Adrenal gland (tissue), 12 donors: ENCODE results near the gene SYNDIG1. TPM values are rescaled to one million over a fixed set of nuclear protein-coding genes. Genes with fewer than 3 reads are reported as not detected.

Source experiments
- DNase-seq, 7 donors: peaks; one replicate each; pipeline ENCODE4 v3.0.0-alpha.2; 2019 to 2020
- H3K27ac ChIP-seq, 5 donors: fragments of 200-600 bp; sonication (generic) in 4 of 5; 1 replicate in 3 of 5; 2 replicates in 2 of 5; pipeline versions ENCODE4 v1.5.1 to v1.8.0; 2016 to 2020; ENCODE audit warnings: mild to moderate bottlenecking in 1 of 5
- H3K27me3 ChIP-seq: fragments of 200-600 bp; 2 replicates; pipeline ENCODE4 v1.8.0; 2021
- H3K36me3 ChIP-seq, 2 donors: fragments of 200-600 bp; replicated peaks in 1 of 2; 1 replicate in 1 of 2; 2 replicates in 1 of 2; pipeline versions ENCODE4 v1.5.1 to v1.8.0; 2018 to 2022
- H3K4me1 ChIP-seq, 2 donors: fragments of 200-600 bp; replicated peaks in 1 of 2; 1 replicate in 1 of 2; 2 replicates in 1 of 2; pipeline versions ENCODE4 v1.5.1 to v1.8.0; 2018 to 2021
- H3K4me3 ChIP-seq, 4 donors: fragments of 200-600 bp; sonication (generic) in 3 of 4; one replicate each; pipeline ENCODE4 v1.5.1; 2016 to 2018
- H3K9me3 ChIP-seq, 3 donors: fragments of 200-600 bp; sonication (generic) in 1 of 3; replicated peaks in 1 of 3; 1 replicate in 2 of 3; 2 replicates in 1 of 3; pipeline versions ENCODE4 v1.5.1 to v1.8.0; 2016 to 2021
- POLR2A ChIP-seq, 2 donors: fragments of 450-650 bp; IDR thresholded peaks; one replicate each; pipeline ENCODE4 v1.6.1; 2017; ENCODE audit warnings: antibody characterized with exemption in 2 of 2, mild to moderate bottlenecking in 2 of 2, moderate library complexity in 1 of 2
- WGBS, 4 donors: extraction: QIAGEN DNeasy Blood & Tissue Kit in 2 of 4; methylation state at CpG; one replicate each; pipeline versions ENCODE4 v1.1.5 to v1.1.7; 2013 to 2017; 5-methylcytosine and 5-hydroxymethylcytosine counted together
- intact Hi-C, 2 donors: fragments of 100-400 bp; cut with DNase I; formaldehyde crosslinking; loops; one replicate each; pipeline versions ENCODE4 v1.14.1 to v1.15.0; 2022 to 2023
- polyA plus RNA-seq, 3 donors: library from polyadenylated mRNA; stranded (reverse); fragments of 200-250 nt in 2 of 3; fragments of 350-450 nt in 1 of 3; fragmentation: Illumina TruSeq in 1 of 3; extraction: RNeasy Lipid Tissue Mini Kit (QIAGEN cat#74804) in 1 of 3; gene quantifications; one replicate each; pipeline ENCODE4 v1.2.3, GENCODE V29; 2013 to 2014
- total RNA-seq, 9 donors: library from RNA; depleted of rRNA in 4 of 9; stranded (reverse); fragments of >200 nt in 4 of 9; fragments of 120-200 nt in 1 of 9; fragmentation: NEBNext Ultra II Directional in 1 of 9; extraction: Animal tissue kit (Norgen Biotek cat#: 25700) in 1 of 9; gene quantifications; one replicate each; pipeline versions ENCODE4 v1.1.0 to v1.2.4, GENCODE V29; 2013 to 2023
- TF ChIP-seq, protein P1 (sequence below), 6 experiments: fragments of 450-650 bp in 4 of 6; fragments of 200-600 bp in 2 of 6; sonication (generic) in 1 of 6; IDR thresholded peaks; 1 replicate in 5 of 6; 2 replicates in 1 of 6; pipeline versions ENCODE4 v1.5.1 to v1.8.0; 2016 to 2021; ENCODE audit warnings: antibody characterized with exemption in 6 of 6, mild to moderate bottlenecking in 2 of 6, moderate library complexity in 1 of 6
- donor health status: healthy with polysubstance abuse.
- donor health status: Bipolar disorder and iron deficiency.
- donor health status: DM: yes; HTN: yes; CAD: no.
- donor health status: DM: no; HTN: no; CAD: no.
- donor health status: DM: no; HTN: no; CAD: no.
- donor health status: DM: yes; HTN: yes; CAD: no.

Gene SYNDIG1
- total and polyA plus RNA-seq, 12 donors = 0.26 to 3.6 (median 0.76) TPM

- intact Hi-C loops = no loop called here
- no peaks in the 10 kb centered on the region for H3K36me3 ChIP-seq
- no peaks in the 10 kb centered on the region for H3K27me3 ChIP-seq
- no peaks in the 10 kb centered on the region for H3K4me1 ChIP-seq
- no peak for TF ChIP-seq POLR2A (IDR thresholded peaks at IDR 0.05)
- TF ChIP-seq, protein P1, sequence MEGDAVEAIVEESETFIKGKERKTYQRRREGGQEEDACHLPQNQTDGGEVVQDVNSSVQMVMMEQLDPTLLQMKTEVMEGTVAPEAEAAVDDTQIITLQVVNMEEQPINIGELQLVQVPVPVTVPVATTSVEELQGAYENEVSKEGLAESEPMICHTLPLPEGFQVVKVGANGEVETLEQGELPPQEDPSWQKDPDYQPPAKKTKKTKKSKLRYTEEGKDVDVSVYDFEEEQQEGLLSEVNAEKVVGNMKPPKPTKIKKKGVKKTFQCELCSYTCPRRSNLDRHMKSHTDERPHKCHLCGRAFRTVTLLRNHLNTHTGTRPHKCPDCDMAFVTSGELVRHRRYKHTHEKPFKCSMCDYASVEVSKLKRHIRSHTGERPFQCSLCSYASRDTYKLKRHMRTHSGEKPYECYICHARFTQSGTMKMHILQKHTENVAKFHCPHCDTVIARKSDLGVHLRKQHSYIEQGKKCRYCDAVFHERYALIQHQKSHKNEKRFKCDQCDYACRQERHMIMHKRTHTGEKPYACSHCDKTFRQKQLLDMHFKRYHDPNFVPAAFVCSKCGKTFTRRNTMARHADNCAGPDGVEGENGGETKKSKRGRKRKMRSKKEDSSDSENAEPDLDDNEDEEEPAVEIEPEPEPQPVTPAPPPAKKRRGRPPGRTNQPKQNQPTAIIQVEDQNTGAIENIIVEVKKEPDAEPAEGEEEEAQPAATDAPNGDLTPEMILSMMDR (IDR thresholded peaks at IDR 0.05) = peak in 1 of 6 experiments; percentile 15
- WGBS, 4 donors = 39 to 61% (median 46%) methylated on average over 8 of the region's 8 CpGs
- no peak overlapping the region for H3K27ac ChIP-seq
- DNase-seq = peak in 2 of 7 donors; percentile 23 to 38
- H3K4me3 ChIP-seq = no peak overlapping the region
- no peaks in the 10 kb centered on the region for H3K9me3 ChIP-seq
These were observed 187.8 kb downstream of the SYNDIG1 start for GRCh38 chr20:24657196-24657595.

DNA sequence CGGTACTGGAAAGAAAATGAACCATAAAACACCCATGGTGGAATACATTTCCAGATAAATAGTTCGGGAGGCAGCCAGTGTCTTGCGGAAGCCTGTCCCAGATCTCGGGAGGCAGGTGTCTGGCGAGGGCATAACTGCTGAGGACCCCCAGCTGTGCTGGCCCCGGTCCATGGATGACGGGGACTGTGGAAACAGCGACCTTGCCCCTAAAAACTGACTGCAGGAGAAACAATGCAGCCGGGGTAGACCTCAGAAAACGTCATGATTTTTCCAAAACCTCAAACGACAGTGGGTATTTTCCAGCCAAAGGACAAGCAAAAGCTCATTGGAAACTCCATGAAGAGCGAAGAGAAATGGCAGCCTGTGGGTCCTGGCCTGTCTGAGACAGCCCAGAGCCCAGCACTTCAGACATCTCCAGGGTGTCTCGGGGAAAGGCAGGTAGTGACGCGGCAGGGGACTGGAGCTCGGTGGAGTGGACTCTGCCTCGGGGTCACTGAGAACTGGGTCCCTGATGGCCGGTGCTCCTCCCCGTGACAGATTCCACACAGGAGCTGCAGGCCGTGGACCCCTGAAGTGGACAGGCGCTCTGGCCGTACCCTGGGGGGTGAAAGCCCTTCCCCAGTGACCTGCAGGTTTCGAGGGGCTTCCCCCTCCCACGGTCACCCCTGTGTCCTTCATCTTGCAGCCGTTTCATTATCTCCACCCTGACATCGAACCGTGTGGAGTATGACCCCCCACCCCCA, 188.6 kb downstream of the SYNDIG1 start:
- 74 to 83% (median 80%) methylated on average over 19 to 27 of the region's 27 CpGs for WGBS, 4 donors
- H3K36me3 ChIP-seq = no peaks in the 10 kb centered on the region
- no peak overlapping the region for H3K4me3 ChIP-seq

DNA sequence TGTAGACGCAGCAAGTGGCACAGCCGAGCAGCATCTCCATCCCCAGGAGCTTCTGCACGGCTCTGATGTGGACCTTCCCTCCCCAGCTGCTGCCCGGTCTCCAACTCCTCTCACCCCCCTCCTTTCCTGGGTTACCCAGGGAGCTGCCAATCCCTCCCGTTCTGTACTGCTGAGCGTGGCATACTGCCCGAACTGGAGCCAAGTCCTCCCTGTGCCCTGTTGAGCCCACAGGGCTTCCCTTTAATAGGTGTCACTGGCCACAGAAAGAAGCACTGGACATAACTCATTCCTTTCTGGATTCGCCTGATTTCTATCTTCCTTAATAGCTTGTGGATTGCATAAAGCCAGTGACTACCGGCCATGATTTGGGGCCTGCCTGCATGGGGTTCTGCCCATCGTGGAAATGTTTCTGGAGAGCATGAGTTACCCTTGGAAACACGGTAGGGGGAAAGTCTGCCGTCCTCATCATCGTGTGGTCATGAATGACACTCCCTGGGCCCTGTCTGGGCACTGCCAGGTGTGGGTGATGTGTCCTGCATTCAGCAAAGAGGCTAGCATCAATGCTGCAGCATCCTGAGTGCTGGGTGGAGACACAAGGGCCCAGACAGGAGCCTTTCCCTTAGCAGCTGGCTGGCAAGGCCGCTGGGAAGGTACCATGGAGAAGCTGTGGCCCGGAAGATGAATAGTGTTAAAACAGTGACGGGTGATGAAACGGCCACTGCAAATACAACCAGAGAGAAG, 189.7 kb downstream of the SYNDIG1 start:
- 80 to 84% (median 82%) methylated on average over 15 to 17 of the region's 17 CpGs for WGBS, 4 donors
- no peak for DNase-seq
- H3K27me3 ChIP-seq = no peaks in the 10 kb centered on the region
- H3K4me3 ChIP-seq = no peak overlapping the region
- no peak for TF ChIP-seq POLR2A (IDR thresholded peaks at IDR 0.05)
- TF ChIP-seq, protein P1 (IDR thresholded peaks at IDR 0.05) = no peak
- H3K36me3 ChIP-seq = no peaks in the 10 kb centered on the region
- intact Hi-C loops = no loop called here
- H3K4me1 ChIP-seq = no peaks in the 10 kb centered on the region
- H3K27ac ChIP-seq = no peak overlapping the region
- H3K9me3 ChIP-seq = no peaks in the 10 kb centered on the region

More for the DNA sequence above, 188.6 kb downstream of the SYNDIG1 start:
- no peak for DNase-seq
- TF ChIP-seq, protein P1 (IDR thresholded peaks at IDR 0.05) = no peak
- TF ChIP-seq POLR2A (IDR thresholded peaks at IDR 0.05) = no peak
- Histone ChIP-seq H3K27ac (no peak overlapping the region), H3K4me1 (no peaks in the 10 kb centered on the region), H3K9me3 (no peaks in the 10 kb centered on the region), H3K27me3 (no peaks in the 10 kb centered on the region)
- intact Hi-C loops = no loop called here

GRCh38 chr20:24659835-24660234, 190.4 kb downstream of the SYNDIG1 start:
- intact Hi-C loops = loop anchor here in 1 of 2 donors (10.0 kb wide), 1 partner anchor 45 kb away; no protein-coding TSS in a partner anchor
- H3K9me3 ChIP-seq = no peaks in the 10 kb centered on the region
- H3K4me1 ChIP-seq = no peaks in the 10 kb centered on the region
- H3K36me3 ChIP-seq = no peaks in the 10 kb centered on the region
- 70 to 76% (median 75%) methylated on average over 6 of the region's 6 CpGs for WGBS, 4 donors
- H3K27ac ChIP-seq = no peak overlapping the region
- H3K27me3 ChIP-seq = no peaks in the 10 kb centered on the region
- H3K4me3 ChIP-seq = no peak overlapping the region
- TF ChIP-seq, protein P1 (IDR thresholded peaks at IDR 0.05) = no peak
- no peak for TF ChIP-seq POLR2A (IDR thresholded peaks at IDR 0.05)
- DNase-seq = no peak
